Stimulated activated CD4-positive, alpha-beta T cell treated with anti-CD3 and anti-CD28 coated beads, TNF-alpha, amount 100 ng/mL, for 24 hours (primary cell): ENCODE measurements around the gene USP3.
"Not testable (repeated sequence)": the region's sequence is repeated elsewhere in the genome, so short reads cannot be mapped to it uniquely, and the experiment has no call there.

ENCODE experiments used
- DNase-seq, 3 experiments: peaks; one replicate each; pipeline ENCODE4 v3.0.0-alpha.2; 2020; ENCODE audit warnings: low read depth in 3 of 3

USP3 gene

DNA sequence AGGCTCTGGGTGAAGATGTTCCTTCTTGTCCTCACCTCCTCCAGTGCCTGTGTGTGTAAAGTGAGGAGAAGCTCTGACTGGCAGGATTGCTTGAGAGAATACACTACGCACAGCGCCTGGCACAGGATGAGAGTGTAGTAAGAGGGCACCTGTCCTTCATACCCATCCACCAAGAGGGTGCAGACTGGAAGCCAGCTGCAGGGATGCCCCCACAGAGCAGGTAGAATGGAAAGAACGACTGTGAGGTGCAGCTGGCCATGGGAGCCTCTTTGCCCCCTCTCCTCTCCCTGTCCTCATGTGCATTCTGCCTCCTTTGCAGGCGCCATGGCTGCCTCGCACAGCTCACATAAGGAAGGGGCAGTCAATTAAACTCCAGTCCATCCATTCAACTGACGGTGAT is 105.1 kb downstream of the USP3 start:
- no peak for DNase-seq

- DNase-seq, result peak; percentile 46 to 72 (median 55)
Measured at GRCh38 chr15:63610209-63610841, 105.9 kb downstream of the USP3 start.

GRCh38 chr15:63611177-63611576 is 106.8 kb downstream of the USP3 start:
- DNase-seq, result no peak

- DNase-seq, result no peak
Measured at GRCh38 chr15:63612300-63612699, 107.9 kb downstream of the USP3 start.

- no peak for DNase-seq
Measured at GRCh38 chr15:63615935-63616334, 111.5 kb downstream of the USP3 start.

DNA sequence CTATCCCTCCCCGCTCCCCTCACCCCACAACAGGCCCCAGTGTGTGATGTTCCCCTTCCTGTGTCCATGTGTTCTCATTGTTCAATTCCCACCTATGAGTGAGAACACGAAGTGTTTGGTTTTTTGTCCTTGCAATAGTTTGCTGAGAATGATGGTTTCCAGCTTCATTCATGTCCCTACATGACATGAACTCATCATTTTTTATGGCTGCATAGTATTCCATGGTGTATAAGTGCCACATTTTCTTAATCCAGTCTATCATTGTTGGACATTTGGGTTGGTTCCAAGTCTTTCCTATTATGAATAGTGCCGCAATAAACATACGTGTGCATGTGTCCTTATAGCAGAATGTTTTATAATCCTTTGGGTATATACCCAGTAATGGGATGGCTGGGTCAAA is 112.8 kb downstream of the USP3 start:
- not testable (repeated sequence) for DNase-seq

DNA sequence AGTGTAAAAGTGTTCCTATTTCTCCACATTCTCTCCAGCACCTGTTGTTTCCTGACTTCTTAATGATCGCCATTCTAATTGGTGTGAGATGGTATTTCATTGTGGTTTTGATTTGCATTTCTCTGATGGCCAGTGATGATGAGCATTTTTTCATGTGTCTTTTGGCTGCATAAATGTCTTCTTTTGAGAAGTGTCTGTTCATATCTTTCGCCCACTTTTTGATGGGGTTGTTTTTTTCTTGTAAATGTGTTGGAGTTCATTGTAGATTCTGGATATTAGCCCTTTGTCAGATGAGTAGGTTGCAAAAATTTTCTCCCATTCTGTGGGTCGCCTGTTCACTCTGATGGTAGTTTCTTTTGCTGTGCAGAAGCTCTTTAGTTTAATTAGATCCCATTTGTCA is 113.2 kb downstream of the USP3 start:
- DNase-seq, result not testable (repeated sequence)

DNA sequence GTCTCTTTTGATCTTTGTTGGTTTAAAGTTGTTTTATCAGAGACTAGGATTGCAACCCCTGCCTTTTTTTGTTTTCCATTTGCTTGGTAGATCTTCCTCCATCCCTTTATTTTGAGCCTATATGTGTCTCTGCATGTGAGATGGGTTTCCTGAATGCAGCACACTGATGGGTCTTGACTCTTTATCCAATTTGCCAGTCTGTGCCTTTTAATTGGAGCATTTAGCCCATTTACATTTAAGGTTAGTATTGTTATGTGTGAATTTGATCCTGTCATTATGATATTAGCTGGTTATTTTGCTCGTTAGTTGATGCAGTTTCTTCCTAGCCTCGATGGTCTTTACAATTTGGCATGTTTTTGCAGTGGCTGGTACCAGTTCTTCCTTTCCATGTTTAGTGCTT is 116.4 kb downstream of the USP3 start:
- DNase-seq, result not testable (repeated sequence)

DNA sequence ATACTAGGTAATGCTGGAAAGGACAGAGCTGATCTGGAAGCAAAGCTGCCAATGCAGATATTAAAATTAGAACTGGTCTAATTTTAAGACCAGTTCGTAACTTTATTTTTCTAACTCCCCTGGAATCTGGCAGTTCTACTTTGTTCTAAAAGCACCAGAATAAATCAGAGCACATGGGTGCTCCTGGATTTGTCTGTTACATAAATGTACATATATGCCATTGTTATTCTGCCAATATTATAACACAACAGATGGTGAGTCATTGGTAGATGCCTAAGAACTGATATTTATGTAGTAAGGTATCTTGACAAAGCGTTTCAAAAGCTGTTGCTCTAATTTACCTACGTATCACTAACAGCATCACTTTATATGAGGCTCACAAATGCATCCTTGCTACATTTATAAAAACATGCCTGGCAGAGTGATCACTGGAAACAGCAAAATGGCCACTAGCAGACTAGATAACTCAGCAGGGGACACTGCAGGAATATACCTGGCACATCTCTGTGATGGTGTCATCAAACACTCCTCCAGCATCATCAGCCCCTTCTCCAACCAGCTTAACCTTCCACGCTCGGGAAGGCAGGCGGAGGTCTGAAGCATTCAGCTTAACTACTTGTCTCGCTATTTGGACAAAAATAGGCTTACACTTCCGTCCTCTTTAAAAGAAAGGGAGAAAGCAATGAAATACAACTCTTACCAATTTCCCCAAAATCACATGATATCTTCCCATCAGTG is 119.0 kb downstream of the USP3 start:
- DNase-seq, result no peak

- DNase-seq, result no peak
Measured at GRCh38 chr15:63626955-63627354, 122.6 kb downstream of the USP3 start.

DNA sequence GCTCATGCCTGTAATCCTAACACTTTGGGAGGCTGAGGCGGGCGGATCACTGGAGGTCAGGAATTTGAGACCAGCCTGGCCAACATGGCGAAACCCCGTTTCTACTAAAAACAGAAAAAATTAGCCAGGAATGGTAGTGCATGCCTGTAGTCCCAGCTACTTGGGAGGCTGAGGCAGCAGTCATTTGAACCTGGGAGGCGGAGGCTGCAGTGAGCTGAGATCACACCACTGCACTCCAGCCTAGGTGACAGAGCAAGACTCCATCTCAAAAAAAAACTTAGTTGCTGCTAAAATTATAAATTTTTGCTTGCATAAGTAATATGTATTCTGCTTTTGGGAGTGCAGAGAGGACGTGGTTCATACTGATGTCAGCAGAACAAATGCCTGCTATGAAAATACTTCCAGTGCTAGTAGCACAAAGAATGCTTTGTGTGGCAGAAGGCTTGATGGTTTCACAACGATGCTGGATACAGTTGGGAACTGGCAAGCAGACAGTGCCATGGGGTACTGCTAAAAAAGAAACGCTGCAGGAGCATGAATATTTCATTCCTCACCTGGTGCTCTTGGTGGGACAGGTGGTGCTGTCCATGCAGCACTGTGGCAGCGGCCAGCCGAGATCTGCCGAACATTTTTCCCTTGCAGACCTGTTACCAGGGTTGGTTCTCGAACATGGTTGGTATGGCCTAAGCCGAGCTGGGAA is 123.9 kb downstream of the USP3 start:
- no peak for DNase-seq

GRCh38 chr15:63630036-63630751 is 125.8 kb downstream of the USP3 start:
- DNase-seq, result no peak

GRCh38 chr15:63633312-63633711 is 128.9 kb downstream of the USP3 start:
- DNase-seq, result no peak

GRCh38 chr15:63634154-63634553 is 129.8 kb downstream of the USP3 start:
- DNase-seq, result no peak

GRCh38 chr15:63636518-63637061 is 132.2 kb downstream of the USP3 start:
- DNase-seq, result no peak

GRCh38 chr15:63638839-63639238 is 134.4 kb downstream of the USP3 start:
- no peak for DNase-seq

GRCh38 chr15:63640146-63640545 is 135.8 kb downstream of the USP3 start:
- DNase-seq, result no peak
